ENCODE data around the gene STAB1.

- TF ChIP-seq POLR2A (IDR thresholded peaks at IDR 0.05) (no peak), CTCF (IDR thresholded peaks at IDR 0.05) (no peak)
Measured at GRCh38 chr3:52483577-52484381, 11.4 kb upstream of the STAB1 start.
